Measurements from ENCODE around the gene RAB36. TPM values are rescaled to one million over a fixed set of nuclear protein-coding genes. Genes with fewer than 3 reads are reported as not detected.

The RAB36 gene
- total RNA-seq, 1 experiment from 2014 or later, result 1.8 TPM

- CTCF ChIA-PET, result interaction anchor here (1.0 to 1.2 kb wide), 2 partner anchors 23 to 28 kb away, joined by 3 to 4 read pairs; partner anchors contain the start of gene BCR
- Mint-ChIP-seq H3K36me3 (peaks cover 20% of the 10 kb centered on the region), H3K27me3 (ENCODE audit: low read depth) (no peaks in the 10 kb centered on the region), H3K27ac (peak overlapping the region; percentile 47), H3K4me1 (peaks cover 42% of the 10 kb centered on the region), H3K9me3 (no peaks in the 10 kb centered on the region), H3K4me3 (no peak overlapping the region)
- ATAC-seq (no peak), DNase-seq (ENCODE audit: low spot score) (no peak)
- POLR2A ChIA-PET, result no interaction called here
- TF ChIP-seq NR1H2 (CRISPR knock-in tag; IDR thresholded peaks at IDR 0.05), result no peak
- no peak for TF ChIP-seq FOXP1 (CRISPR knock-in tag; IDR thresholded peaks at IDR 0.05; ENCODE audit: borderline replicate concordance)
- TF ChIP-seq GRHL2 (CRISPR knock-in tag; IDR thresholded peaks at IDR 0.05; ENCODE audit: insufficient replicate concordance, severe bottlenecking), result no peak
- TF ChIP-seq IRF2 (CRISPR knock-in tag; IDR thresholded peaks at IDR 0.05; ENCODE audit: borderline replicate concordance, low read depth), result no peak
- no peak for TF ChIP-seq SOX15 (CRISPR knock-in tag; IDR thresholded peaks at IDR 0.05)
- TF ChIP-seq ZNF396 (CRISPR knock-in tag; IDR thresholded peaks at IDR 0.05; ENCODE audit: borderline replicate concordance), result no peak
- TF ChIP-seq, protein P1, sequence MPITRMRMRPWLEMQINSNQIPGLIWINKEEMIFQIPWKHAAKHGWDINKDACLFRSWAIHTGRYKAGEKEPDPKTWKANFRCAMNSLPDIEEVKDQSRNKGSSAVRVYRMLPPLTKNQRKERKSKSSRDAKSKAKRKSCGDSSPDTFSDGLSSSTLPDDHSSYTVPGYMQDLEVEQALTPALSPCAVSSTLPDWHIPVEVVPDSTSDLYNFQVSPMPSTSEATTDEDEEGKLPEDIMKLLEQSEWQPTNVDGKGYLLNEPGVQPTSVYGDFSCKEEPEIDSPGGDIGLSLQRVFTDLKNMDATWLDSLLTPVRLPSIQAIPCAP (CRISPR knock-in tag; IDR thresholded peaks at IDR 0.05), result no peak
- TF ChIP-seq CREM (CRISPR knock-in tag; IDR thresholded peaks at IDR 0.05), result no peak
- no peak for TF ChIP-seq NFE2L1 (CRISPR knock-in tag; IDR thresholded peaks at IDR 0.05)
- no peak for TF ChIP-seq STAT6 (CRISPR knock-in tag; conservative IDR thresholded peaks at IDR 0.05; ENCODE audit: low read depth)
- TF ChIP-seq, protein P2, sequence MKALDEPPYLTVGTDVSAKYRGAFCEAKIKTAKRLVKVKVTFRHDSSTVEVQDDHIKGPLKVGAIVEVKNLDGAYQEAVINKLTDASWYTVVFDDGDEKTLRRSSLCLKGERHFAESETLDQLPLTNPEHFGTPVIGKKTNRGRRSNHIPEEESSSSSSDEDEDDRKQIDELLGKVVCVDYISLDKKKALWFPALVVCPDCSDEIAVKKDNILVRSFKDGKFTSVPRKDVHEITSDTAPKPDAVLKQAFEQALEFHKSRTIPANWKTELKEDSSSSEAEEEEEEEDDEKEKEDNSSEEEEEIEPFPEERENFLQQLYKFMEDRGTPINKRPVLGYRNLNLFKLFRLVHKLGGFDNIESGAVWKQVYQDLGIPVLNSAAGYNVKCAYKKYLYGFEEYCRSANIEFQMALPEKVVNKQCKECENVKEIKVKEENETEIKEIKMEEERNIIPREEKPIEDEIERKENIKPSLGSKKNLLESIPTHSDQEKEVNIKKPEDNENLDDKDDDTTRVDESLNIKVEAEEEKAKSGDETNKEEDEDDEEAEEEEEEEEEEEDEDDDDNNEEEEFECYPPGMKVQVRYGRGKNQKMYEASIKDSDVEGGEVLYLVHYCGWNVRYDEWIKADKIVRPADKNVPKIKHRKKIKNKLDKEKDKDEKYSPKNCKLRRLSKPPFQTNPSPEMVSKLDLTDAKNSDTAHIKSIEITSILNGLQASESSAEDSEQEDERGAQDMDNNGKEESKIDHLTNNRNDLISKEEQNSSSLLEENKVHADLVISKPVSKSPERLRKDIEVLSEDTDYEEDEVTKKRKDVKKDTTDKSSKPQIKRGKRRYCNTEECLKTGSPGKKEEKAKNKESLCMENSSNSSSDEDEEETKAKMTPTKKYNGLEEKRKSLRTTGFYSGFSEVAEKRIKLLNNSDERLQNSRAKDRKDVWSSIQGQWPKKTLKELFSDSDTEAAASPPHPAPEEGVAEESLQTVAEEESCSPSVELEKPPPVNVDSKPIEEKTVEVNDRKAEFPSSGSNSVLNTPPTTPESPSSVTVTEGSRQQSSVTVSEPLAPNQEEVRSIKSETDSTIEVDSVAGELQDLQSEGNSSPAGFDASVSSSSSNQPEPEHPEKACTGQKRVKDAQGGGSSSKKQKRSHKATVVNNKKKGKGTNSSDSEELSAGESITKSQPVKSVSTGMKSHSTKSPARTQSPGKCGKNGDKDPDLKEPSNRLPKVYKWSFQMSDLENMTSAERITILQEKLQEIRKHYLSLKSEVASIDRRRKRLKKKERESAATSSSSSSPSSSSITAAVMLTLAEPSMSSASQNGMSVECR (CRISPR knock-in tag; IDR thresholded peaks at IDR 0.05; ENCODE audit: borderline replicate concordance), result no peak
- TF ChIP-seq PREB (CRISPR knock-in tag; IDR thresholded peaks at IDR 0.05; ENCODE audit: borderline replicate concordance), result no peak
- TF ChIP-seq, protein P3, sequence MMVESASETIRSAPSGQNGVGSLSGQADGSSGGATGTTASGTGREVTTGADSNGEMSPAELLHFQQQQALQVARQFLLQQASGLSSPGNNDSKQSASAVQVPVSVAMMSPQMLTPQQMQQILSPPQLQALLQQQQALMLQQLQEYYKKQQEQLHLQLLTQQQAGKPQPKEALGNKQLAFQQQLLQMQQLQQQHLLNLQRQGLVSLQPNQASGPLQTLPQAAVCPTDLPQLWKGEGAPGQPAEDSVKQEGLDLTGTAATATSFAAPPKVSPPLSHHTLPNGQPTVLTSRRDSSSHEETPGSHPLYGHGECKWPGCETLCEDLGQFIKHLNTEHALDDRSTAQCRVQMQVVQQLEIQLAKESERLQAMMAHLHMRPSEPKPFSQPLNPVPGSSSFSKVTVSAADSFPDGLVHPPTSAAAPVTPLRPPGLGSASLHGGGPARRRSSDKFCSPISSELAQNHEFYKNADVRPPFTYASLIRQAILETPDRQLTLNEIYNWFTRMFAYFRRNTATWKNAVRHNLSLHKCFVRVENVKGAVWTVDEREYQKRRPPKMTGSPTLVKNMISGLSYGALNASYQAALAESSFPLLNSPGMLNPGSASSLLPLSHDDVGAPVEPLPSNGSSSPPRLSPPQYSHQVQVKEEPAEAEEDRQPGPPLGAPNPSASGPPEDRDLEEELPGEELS (CRISPR knock-in tag; IDR thresholded peaks at IDR 0.05), result no peak
- TF ChIP-seq ZMAT4 (CRISPR knock-in tag; IDR thresholded peaks at IDR 0.05), result no peak
- TF ChIP-seq ZSCAN18 (CRISPR knock-in tag; IDR thresholded peaks at IDR 0.05), result no peak
- no peak for TF ChIP-seq RELA (CRISPR knock-in tag; IDR thresholded peaks at IDR 0.05; ENCODE audit: borderline replicate concordance)
- no peak for TF ChIP-seq ELF4 (CRISPR knock-in tag; IDR thresholded peaks at IDR 0.05; ENCODE audit: low read depth)
- no peak for TF ChIP-seq PRRX2 (CRISPR knock-in tag; IDR thresholded peaks at IDR 0.05)
Measured at GRCh38 chr22:23203452-23204124, 58.3 kb downstream of the RAB36 start.
